Upper lobe of left lung (tissue), 4 donors: Measurements from ENCODE around the gene PAAF1.

ENCODE experiments used
- CTCF ChIP-seq, 6 experiments: fragments of 450-650 bp in 4 of 6; fragments of 200-600 bp in 2 of 6; sonication (generic) in 2 of 6; IDR thresholded peaks; one replicate each; pipeline ENCODE4 v1.5.1; 2016 to 2019; ENCODE audit warnings: antibody characterized with exemption in 6 of 6
- POLR2A ChIP-seq, 4 donors: fragments of 450-650 bp; IDR thresholded peaks; one replicate each; pipeline ENCODE4 v1.5.1; 2016 to 2017; ENCODE audit warnings: antibody characterized with exemption in 4 of 4, mild to moderate bottlenecking in 2 of 4

DNA sequence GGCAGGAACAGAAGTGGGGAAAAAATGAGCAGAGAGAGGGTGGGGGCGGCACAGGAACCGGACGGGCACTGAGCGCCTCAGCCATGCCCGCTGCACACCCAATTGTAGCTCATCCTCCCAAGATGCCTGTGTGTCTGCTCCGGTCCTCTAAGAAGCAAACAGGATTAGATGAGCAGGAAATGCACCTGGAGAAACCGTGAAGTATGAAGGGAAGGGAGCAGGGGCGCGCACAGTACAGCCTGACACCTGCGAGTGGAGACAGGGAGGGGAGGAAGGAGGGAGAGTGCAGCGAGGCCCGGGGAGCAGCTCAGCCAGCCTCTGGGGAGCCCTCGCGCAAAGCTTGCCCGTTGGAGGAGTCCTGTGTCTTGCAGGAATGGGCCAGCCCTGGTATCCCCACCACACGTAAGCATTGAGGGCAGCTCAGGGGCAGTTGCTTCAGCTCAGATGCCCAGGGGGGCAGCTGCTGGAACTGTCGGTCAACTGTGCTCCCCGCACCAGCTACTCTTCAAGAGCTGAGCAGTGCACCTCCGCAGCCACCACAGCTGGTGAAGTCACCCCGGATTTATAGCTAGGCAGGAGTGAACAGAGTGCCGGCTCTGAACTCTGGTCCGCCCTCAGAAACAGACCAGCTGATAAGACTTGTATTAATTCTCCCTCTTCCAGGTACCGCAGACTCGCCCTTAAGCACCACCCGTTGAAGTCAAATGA lies 81.0 kb downstream of the PAAF1 start:
- TF ChIP-seq CTCF (IDR thresholded peaks at IDR 0.05) = no peak
- TF ChIP-seq POLR2A (IDR thresholded peaks at IDR 0.05) = no peak
